HG03469 (cell line): Measurements from ENCODE around the gene CLTB.
"Not testable (repeated sequence)": the region's sequence is repeated elsewhere in the genome, so short reads cannot be mapped to it uniquely, and the experiment has no call there.

ENCODE experiments used
- ATAC-seq: cut with Tn5 transposase; IDR thresholded peaks from one replicate; pipeline ENCODE4 v1.9.1; 2021; ENCODE audit warnings: mild to moderate bottlenecking, moderate library complexity, moderate number of reproducible peaks; ENCODE audit not compliant: unreplicated experiment

Gene CLTB

GRCh38 chr5:176415952-176416924 lies at the start of gene CLTB:
CLTB (minus strand) TSS chr5:176416539; CDS start chr5:176416363, 176 bp downstream.
- peak; percentile 80 for ATAC-seq

- ATAC-seq = no peak
Observed at GRCh38 chr5:176463113-176463764, 46.9 kb upstream of the CLTB start.

- no peak for ATAC-seq
Observed at GRCh38 chr5:176461349-176461748, 45.0 kb upstream of the CLTB start.

GRCh38 chr5:176458904-176459561 lies 42.7 kb upstream of the CLTB start:
- no peak for ATAC-seq

- no peak for ATAC-seq
Observed at GRCh38 chr5:176454724-176455394, 38.5 kb upstream of the CLTB start.

- no peak for ATAC-seq
Observed at GRCh38 chr5:176450077-176450476, 33.7 kb upstream of the CLTB start.

- peak; percentile 95 for ATAC-seq
Observed at GRCh38 chr5:176447978-176448608, 31.8 kb upstream of the CLTB start, which contains the start of gene FAF2. FAF2 (plus strand) TSS chr5:176448385; CDS start chr5:176448408, 23 bp downstream.

GRCh38 chr5:176447591-176447977 lies 31.2 kb upstream of the CLTB start:
- ATAC-seq = peak; percentile 3

GRCh38 chr5:176446884-176447590 lies 30.7 kb upstream of the CLTB start:
- ATAC-seq = no peak

GRCh38 chr5:176446028-176446665 lies 29.8 kb upstream of the CLTB start:
- ATAC-seq = no peak

GRCh38 chr5:176444742-176445141 lies 28.4 kb upstream of the CLTB start:
- ATAC-seq = no peak

- not testable (repeated sequence) for ATAC-seq
Observed at GRCh38 chr5:176442911-176443310, 26.6 kb upstream of the CLTB start.

- ATAC-seq = no peak
Observed at GRCh38 chr5:176441921-176442323, 25.6 kb upstream of the CLTB start.

- ATAC-seq = no peak
Observed at GRCh38 chr5:176440927-176441706, 24.8 kb upstream of the CLTB start.

- no peak for ATAC-seq
Observed at GRCh38 chr5:176438959-176439757, 22.8 kb upstream of the CLTB start.

- ATAC-seq = no peak
Observed at GRCh38 chr5:176436656-176437055, 20.3 kb upstream of the CLTB start.

GRCh38 chr5:176432707-176433106 lies 16.4 kb upstream of the CLTB start:
- no peak for ATAC-seq

GRCh38 chr5:176429972-176430371 lies 13.6 kb upstream of the CLTB start:
- no peak for ATAC-seq
